OCI-LY1 (cell line): Measurements from ENCODE around the gene PRUNE1.

Source experiments
- EZH2 ChIP-seq: fragments of 200-600 bp; sonication (generic), shearing (Covaris generic); IDR thresholded peaks from 2 replicates; pipeline ENCODE4 v1.8.0; 2017; ENCODE audit warnings: borderline replicate concordance, mixed run types, mild to moderate bottlenecking, antibody characterized with exemption, low read length, moderate library complexity, mixed read lengths
- TF ChIP-seq, protein P1 (sequence below): fragments of 200-600 bp; sonication (generic), shearing (Covaris generic); IDR thresholded peaks from 2 replicates; pipeline ENCODE4 v1.5.1; 2017; ENCODE audit warnings: mild to moderate bottlenecking, antibody characterized with exemption, low read length, moderate library complexity, mixed read lengths

DNA sequence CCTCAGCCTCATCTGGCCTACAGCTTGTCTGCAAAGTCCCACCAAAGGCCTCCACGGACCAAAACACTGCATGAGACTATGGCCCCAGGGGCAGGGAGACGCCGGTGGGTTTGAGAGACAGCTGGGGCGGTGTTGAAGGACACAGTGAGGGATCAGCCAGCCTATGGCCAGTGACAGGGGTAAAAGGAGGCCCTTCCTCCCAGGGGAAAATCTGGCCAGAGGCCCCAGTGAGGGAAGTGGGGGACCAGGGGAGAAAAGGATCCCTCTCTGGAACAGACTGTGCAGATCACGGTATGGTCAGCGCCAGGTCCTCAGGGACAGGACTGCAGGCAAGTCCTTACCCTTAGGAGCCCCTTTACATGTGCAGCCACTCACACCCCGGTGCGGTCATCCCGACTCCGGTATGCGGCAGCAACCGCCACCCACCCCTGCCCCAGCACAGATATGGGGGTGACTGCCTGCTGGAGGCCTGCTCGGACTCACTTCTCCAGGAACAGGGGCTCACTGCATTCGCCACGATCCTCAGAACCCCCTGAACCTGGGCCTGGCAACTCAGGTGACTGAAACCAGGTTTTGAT is 34.9 kb upstream of the PRUNE1 start:
- TF ChIP-seq, protein P1, sequence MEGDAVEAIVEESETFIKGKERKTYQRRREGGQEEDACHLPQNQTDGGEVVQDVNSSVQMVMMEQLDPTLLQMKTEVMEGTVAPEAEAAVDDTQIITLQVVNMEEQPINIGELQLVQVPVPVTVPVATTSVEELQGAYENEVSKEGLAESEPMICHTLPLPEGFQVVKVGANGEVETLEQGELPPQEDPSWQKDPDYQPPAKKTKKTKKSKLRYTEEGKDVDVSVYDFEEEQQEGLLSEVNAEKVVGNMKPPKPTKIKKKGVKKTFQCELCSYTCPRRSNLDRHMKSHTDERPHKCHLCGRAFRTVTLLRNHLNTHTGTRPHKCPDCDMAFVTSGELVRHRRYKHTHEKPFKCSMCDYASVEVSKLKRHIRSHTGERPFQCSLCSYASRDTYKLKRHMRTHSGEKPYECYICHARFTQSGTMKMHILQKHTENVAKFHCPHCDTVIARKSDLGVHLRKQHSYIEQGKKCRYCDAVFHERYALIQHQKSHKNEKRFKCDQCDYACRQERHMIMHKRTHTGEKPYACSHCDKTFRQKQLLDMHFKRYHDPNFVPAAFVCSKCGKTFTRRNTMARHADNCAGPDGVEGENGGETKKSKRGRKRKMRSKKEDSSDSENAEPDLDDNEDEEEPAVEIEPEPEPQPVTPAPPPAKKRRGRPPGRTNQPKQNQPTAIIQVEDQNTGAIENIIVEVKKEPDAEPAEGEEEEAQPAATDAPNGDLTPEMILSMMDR: no peak
- no peak for TF ChIP-seq EZH2
